HG02798 (cell line): ENCODE results near the gene C19orf44.
"Not testable (repeated sequence)": the region's sequence is repeated elsewhere in the genome, so short reads cannot be mapped to it uniquely, and the experiment has no call there.

Experiments used
- ATAC-seq: cut with Tn5 transposase; IDR thresholded peaks from one replicate; pipeline ENCODE4 v1.9.1; 2021; ENCODE audit warnings: mild to moderate bottlenecking; ENCODE audit not compliant: unreplicated experiment, poor library complexity

Gene C19orf44

DNA sequence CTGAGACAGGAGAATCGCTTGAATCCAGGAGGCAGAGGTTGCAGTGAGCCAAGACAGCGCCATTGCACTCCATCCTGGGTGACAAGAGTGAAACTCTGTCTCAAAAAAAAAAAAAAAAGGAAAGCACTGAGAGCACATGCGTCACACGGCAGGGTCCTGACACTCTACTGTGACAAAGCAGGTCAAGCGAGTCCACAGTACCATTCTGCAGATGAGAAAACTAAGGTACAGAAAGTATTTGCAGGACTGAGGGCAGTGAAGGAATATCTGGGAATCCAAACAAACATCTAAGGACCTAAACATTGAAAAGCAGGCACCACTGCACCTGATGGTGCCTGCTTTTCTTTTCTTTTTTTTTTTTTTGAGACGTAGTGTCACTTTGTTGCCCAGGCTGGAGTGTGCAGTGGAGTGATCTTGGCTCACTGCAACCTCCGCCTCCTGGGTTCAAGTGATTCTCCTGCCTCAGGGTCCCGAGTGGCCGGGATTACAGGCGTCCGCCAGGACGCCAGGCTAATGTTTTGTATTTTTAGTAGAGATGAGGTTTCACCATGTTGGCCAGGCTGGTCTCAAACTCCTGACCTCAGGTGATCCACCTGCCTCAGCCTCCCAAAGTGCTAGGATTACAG, 29.3 kb upstream of the C19orf44 start:
- ATAC-seq = not testable (repeated sequence)

DNA sequence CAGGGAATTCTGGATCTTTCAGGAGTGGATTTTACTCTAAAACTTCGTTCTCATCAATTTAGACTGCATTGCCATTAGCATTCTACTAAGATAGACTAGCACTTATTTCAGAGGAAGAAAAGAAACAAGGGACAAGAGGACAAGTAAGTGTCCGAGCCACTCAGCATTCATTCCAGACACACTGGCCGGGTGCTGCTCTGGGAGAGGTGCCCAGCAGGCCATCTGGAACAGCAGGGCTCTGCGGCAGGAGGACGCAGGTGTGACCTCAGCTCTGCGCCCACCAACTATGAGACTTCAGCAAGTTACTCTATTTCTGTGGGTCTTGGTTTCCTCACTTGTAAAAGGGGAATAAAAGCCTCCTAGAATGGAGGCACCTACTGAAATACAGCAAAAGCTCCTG, 28.6 kb upstream of the C19orf44 start:
- no peak for ATAC-seq

DNA sequence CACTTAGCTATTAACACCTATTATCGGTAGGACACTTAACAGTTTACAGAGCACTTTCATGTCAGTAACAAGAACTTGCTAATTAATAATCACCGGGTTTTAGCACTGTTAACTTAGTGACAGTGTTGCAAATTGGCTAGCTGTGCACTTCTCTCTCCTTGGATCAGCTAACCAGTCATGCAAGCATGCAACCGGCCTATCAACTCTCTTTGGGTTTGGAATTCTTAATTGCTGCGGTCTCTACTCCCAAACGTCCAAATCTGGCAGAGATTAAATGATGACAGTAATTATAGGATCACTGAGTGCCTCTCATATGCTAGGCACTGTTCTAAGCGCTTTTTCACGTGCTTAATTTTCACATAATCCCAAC, 25.7 kb upstream of the C19orf44 start:
- ATAC-seq = no peak

DNA sequence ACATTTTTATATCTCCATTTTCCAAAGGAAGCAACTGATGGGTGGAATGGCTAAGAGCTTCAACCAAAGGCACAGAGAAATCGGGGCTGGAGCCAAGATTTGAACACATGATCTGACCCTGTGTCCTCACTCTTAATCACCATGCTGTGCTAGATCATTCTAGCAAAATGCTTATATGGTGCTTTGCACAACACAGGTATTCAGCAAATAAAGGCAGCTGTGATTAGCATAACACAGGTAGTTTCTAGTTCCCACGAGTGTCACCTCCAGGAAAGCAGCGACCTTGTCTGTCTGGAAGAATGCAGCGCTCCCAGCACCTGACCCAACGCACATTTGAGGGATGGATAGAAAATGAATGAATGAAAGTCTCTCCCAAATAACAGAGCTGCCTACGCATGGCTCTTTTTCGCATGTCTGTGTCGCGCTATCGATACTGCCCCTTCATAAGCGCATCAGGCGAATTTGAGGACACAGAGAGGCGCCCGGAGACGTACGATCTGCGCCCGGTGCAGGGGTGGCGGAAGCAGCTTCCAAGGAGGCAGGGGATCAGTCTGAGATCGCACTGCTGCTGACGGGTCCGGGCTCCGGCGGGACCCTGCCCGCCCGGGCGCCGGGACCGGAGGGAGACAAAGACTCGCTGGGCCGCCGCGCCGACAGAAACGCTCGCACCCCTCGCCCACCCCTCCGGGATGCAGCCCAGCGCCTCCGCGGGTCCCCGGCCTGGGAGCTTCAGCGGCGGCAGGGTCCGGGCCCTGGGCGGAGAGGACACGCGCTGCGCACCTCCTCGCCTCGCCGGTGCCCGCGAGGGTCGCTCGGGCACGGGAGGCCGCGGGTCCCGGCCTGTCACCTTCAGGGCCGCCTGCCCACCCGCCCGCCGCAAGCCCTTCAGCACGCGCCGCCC, 25.0 kb upstream of the C19orf44 start:
- no peak for ATAC-seq

DNA sequence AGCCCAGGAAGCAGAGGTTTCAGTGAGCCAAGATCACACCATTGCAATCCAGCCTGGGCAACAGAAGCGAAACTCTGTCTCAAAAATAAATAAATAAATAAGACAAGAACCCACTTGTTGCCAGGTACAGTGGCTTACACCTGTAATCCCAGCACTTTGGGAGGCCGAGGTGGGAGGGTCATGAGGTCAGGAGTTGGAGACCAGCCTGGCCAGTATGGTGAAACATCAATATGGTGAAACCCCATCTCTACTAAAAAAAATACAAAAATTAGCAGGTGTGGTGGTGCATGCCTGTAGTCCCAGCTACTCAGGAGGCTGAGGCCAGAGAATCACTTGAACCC, 23.7 kb upstream of the C19orf44 start:
- not testable (repeated sequence) for ATAC-seq

GRCh38 chr19:16472992-16473391, 23.2 kb upstream of the C19orf44 start:
- no peak for ATAC-seq

DNA sequence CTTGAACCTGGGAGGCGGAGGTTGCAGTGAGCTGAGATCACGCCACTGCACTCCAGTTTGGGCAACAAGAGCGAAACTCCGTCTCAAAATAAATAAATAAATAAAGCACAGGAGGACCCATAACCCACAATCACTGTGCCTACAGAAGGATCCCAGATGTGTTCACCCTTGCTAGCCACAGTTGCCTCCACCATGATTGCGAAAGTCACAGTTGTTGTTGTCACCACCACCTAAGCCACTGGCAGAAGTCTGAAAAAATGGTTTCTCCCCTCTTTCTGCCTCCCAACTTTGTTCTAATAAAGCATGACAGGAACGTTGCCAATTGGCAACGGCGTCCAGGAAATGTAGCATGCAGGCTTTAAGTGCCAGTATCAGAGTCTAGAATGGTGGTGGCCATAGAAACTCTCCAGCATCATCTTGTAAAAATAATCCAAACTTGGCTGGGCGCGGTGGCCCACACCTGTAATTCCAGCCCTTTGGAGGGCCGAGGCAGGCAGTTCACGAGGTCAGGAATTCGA, 22.3 kb upstream of the C19orf44 start:
- ATAC-seq = no peak

DNA sequence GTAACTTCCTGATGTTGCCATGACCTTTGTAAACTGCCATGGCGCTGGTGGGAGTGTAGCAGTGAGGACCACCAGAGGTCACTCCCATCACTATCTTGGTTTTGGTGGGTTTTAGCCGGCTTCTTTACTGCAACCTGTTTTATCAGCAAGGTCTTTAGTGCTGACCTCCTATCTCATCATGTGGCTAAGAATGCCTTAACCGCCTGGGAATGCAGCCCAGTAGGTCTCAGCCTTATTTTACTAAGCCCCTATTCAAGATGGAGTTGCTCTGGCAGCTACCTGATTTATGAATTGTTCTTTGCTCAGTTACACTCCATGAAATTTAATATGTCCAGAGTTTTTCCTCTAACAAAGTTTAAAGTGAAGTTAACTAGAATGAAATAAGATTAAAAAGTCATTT, 19.8 kb upstream of the C19orf44 start:
- no peak for ATAC-seq

DNA sequence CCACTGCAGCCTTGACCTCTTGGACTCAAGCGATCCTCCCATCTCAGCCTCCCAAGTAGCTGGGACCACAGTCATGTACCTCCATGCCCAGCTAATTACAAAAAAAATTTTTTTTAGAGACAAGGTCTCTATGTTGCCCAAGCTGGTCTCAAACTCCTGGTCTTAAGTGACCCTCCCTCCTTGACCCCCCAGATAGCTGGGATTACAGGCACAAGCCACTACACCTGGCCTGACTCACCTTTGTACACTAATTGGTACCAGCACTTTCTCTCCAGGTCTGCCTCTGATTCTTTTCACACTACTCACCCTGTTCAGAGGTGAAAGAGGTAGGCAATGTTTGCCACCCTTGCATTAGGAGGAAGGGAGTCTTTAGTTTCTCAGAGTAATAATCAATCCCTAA, 18.9 kb upstream of the C19orf44 start:
- ATAC-seq = no peak

DNA sequence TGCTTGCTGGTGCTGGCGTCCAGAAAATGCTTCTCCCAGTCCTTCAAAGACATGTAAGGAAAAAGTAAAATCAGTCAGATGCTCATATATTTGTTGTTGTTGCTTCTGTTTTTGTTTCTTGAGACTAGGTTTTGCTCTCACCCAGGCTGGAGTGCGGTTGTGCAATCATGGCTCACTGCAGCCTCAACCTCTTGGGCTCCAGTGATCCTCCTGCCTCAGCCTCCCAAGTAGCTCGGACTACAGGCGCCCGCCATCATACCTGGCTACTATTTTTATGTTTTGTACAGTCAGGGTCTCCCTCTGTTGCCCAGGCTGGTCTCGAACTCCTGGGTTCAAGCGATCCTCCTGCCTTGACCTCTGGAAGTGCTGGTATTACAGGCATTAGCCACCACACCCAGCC, 13.4 kb upstream of the C19orf44 start:
- no peak for ATAC-seq

- not testable (repeated sequence) for ATAC-seq
These were observed 9.7 kb upstream of the C19orf44 start for GRCh38 chr19:16486476-16486875.

DNA sequence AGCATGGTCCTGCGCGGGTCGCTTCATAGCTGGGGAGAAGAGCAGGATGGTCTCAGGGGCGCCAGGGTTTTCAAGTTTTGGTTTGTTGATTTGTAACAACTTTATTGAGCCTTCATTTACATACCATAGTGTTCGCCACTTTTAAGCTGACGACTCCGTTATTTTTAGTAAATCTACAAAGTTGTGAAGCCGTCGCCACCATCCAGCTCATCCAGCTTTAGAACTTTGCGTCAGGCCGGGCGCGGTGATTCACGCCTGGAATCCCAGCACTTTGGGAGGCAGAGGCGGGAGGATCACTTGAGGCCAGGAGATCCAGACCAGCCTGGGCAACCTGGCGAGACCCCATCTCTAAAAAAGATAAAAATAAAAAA, 404 bp downstream of the C19orf44 start:
- ATAC-seq = no peak

DNA sequence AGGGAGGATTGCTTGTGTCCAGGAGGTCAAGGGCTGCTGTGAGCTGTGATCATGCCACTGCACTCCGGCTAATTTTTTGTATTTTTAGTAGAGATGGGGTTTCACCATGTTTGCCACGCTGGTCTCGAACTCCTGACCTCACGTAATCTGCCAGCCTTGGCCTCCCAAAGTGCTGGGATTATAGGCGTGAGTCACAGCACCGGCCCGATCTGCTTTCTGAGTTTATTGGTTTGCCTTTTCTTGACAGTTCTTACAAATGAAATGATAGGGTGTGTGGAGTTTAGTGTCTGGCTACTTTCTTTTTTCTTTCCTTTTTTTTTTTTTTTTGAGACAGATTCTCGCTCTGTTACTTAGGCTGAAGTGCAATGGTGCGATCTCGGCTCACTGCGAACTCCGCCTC, 848 bp downstream of the C19orf44 start:
- ATAC-seq = no peak

DNA sequence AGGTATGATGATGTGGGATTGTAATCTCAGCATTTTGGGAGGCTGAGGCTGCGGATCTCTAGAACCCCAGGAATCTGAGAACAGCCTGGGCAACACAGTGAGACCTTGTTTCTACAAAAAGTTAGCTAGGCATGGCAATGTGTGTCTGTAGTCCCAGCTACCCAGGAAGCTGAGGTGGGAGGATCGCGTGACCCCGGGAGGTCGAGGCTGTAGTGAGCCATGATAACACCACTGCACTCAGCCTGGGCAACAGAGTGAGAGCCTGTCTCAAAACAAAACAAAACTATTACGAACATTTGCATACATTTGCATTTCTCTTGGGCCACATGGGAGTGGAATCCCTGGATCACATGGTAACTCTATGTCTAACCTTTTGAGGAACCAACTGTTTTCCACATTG, 1.6 kb downstream of the C19orf44 start:
- ATAC-seq = no peak

DNA sequence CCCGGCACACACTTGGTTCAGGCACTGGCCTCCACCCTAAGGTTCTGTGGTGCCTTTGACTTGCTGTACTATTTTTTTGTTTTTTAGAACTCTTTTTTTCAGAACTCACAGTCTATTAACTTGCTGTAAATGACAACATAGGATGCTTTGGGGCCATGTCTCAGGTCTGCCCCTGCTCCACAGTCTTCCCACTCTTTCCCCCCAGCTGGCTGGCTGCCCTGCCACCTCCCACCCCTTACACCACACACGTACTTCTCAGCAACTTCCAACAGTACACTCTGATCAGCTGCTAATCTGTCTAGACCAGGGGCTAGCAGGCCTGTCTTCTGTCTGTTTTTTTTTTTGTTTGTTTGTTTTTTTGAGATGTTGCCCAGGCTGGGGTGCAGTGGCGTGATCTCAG, 8.1 kb downstream of the C19orf44 start:
- no peak for ATAC-seq

GRCh38 chr19:16506161-16506560, 10.0 kb downstream of the C19orf44 start:
- ATAC-seq = not testable (repeated sequence)

GRCh38 chr19:16506961-16507360, 10.8 kb downstream of the C19orf44 start:
- ATAC-seq = no peak

DNA sequence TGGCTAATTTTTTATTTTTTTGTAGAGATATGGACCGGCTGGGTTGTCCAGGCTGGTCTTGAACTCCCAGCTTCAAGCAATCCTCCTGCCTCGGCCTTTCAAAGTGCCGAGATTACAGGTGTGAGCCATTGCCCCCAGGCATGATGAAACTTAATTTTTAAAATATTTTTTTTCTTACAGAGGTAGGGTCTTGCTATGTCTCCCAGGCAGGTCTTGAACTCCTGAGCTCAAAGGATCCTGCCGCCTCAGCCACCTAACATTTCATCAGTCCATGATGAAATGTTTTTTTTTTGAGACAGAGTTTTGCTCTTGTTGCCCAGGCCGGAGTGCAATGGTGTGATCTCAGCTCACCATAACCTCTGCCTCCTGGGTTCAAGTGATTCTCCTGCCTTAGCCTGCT, 12.4 kb downstream of the C19orf44 start:
- no peak for ATAC-seq

DNA sequence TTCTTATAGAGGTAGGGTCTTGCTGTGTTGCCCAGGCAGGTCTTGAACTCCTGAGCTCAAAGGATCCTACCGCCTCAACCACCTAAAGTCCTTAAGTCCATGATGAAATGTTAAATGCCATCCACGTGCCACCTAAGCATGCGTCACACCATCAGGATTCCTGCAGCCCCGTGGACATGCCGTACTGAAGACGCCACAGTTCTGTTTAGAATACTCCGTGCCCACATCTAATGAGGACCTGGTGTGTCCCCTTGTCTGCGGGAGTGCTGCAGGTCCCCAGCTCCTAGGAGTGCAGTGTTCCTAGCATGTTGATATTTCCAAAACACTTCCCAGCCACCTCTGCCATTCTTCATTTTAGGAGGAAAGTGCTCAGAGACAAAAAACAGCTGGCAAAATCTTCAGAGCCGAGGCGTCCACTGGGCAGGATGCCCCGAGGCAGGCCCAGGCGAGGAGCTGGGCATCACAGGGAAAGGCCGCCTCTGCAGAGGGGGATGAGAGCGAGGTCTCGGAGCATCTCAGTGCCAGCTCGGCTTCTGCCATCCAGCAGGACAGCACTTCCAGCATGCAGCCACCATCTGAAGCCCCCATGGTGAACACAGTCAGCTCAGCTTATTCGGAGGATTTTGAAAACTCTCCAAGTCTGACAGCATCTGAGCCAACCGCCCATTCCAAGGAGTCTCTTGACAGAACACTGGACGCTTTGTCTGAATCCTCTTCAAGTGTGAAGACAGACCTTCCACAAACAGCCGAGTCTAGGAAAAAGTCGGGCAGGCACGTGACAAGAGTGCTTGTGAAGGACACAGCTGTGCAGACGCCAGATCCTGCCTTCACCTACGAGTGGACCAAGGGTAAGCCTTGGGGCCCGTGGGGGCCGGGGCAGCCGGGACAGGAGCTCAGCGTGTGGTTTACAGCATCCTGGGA, 13.2 kb downstream of the C19orf44 start:
- ATAC-seq = no peak

DNA sequence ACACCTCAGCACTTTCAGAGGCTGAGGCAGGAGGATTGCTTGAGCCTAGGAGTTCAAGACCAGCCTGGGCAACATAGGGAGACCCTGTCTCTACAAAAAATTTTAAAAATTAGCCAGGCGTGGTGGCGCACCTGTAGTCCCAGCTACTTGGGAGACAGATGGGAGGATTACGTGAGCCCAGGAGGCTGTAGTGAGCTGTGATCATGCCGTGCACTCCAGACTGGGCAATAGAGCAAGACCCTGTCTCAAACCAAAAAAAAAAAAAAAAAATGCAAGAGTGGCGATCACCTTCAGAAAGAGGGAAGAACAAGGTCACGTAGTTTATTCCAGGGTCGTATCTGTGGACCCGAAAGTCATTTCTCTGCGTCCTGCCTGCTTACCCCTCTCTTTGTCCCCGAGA, 16.4 kb downstream of the C19orf44 start:
- not testable (repeated sequence) for ATAC-seq
